ENCODE data around the gene KDM4D.
"Not testable (repeated sequence)": the region's sequence is repeated elsewhere in the genome, so short reads cannot be mapped to it uniquely, and the experiment has no call there.

Gene KDM4D

DNA sequence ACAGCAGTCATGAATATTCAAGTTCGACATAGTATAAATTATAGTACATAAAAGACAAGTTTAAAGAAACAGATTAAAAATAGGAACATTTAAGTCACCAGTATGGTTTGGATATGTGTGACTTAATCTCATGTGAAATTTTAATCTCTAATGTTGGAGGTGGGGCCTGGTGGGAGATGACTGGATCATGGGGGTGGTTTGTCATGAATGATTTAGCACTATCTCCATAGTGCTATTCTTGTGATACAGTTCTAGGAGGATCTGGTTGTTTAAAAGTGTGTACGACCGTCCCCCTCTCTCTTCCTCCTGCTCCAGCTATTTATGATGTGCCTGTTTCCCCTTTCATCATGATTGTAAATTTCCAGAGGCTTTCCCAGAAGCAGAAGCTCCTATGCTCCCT, 54.8 kb downstream of the KDM4D start:
- Histone ChIP-seq H3K36me3 (ENCODE audit: insufficient read depth, low read length) (no peaks in the 10 kb centered on the region), H3K9me3 (ENCODE audit: control insufficient read depth, insufficient read depth, low read length) (no peaks in the 10 kb centered on the region), H3K9ac (ENCODE audit: low read depth, low read length) (no peak overlapping the region), H3K4me1 (ENCODE audit: insufficient read depth, low read length) (no peaks in the 10 kb centered on the region)

DNA sequence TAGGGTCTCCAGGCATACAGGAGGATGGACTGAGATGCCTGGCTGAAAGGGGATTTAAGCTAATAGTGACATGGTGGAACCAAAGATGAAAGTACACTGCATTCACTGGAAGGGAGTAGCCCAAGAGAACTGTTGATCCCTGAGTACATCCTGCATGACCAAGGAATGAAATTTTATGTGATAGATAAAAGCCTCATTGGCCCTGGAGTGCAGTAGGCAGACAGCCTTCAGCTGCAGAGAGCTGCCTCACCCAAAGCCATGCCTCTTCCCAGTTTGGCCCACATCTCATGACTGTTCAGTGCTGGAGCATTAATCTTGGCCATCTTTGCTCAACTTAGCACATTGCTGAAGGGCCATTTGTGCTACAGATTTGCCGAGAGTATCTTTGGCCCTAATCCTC, 59.5 kb downstream of the KDM4D start:
- H3K4me1 ChIP-seq (ENCODE audit: insufficient read depth, low read length): no peaks in the 10 kb centered on the region
- no peaks in the 10 kb centered on the region for H3K9me3 ChIP-seq (ENCODE audit: control insufficient read depth, insufficient read depth, low read length)
- no peaks in the 10 kb centered on the region for H3K36me3 ChIP-seq (ENCODE audit: insufficient read depth, low read length)
- no peak overlapping the region for H3K9ac ChIP-seq (ENCODE audit: low read depth, low read length)

DNA sequence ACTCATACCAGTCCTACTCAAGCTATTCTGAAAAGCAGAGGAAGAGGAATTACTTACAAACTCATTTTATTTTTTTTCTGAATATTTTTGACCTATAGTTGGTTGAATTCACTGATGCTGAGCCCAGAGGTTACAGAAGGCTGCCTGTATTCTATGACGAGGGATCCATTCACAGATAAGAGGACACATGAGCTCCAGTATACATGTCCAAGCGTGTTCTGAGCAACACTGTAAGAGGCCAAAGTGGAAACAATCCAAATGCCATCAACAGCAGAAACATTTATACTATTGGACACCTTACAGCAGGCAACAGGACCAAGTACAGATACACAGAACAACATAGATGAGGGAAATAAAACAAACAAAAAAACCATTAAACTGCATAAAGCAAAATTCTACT, 61.8 kb downstream of the KDM4D start:
- no peaks in the 10 kb centered on the region for H3K36me3 ChIP-seq (ENCODE audit: insufficient read depth, low read length)
- H3K9me3 ChIP-seq (ENCODE audit: control insufficient read depth, insufficient read depth, low read length): no peaks in the 10 kb centered on the region
- H3K9ac ChIP-seq (ENCODE audit: low read depth, low read length): no peak overlapping the region
- H3K4me1 ChIP-seq (ENCODE audit: insufficient read depth, low read length): no peaks in the 10 kb centered on the region

DNA sequence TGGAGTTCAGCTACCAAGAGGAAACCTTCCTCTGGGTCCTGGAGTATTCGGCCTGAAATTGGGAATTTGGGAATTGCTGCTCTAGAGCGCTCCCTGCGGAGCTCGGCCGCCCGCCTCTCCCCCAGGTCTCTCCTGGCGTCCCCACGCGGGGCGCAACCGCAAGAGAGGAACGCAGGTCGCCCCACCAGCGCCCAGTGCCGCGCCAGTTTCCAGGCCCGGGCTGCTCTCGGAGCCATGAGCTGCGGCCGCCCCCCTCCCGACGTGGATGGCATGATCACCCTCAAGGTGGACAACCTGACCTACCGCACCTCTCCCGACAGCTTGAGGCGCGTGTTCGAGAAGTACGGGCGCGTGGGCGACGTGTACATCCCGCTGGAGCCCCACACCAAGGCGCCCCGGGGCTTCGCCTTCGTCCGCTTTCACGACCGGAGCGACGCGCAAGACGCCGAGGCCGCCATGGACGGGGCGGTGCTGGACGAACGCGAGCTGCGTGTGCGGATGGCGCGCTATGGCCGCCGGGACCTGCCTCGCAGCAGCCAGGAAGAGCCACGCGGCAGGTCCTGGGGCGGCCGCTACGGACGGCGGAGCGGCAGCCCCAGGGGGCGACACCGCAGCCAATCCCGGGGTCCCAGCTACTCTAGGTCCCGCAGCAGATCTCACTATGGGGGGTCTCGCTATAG, 64.0 kb downstream of the KDM4D start:
- not testable (repeated sequence) for H3K9me3 ChIP-seq (ENCODE audit: control insufficient read depth, insufficient read depth, low read length); H3K4me1 ChIP-seq (ENCODE audit: insufficient read depth, low read length); H3K36me3 ChIP-seq (ENCODE audit: insufficient read depth, low read length); H3K9ac ChIP-seq (ENCODE audit: low read depth, low read length)

DNA sequence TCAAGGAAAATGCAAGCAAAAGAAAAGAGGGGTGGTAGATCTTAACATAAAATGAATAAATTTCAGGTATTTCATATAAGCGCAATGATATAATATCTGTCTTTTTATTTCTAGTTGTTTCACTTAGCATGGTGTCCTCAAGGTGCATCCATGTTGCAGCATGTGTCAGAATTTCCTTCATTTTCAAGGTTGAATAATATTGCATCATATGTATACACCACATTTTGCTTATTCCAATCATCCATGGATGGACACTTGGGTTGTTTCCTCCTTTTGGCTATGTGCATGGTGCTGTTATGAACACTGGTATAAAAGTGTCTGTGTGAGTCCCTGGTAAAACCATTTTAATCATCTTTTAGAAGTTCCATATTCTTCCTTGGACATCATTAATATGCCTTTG, 68.7 kb downstream of the KDM4D start:
- no peaks in the 10 kb centered on the region for H3K36me3 ChIP-seq (ENCODE audit: insufficient read depth, low read length)
- no peak overlapping the region for H3K9ac ChIP-seq (ENCODE audit: low read depth, low read length)
- H3K4me1 ChIP-seq (ENCODE audit: insufficient read depth, low read length): no peaks in the 10 kb centered on the region
- no peaks in the 10 kb centered on the region for H3K9me3 ChIP-seq (ENCODE audit: control insufficient read depth, insufficient read depth, low read length)

DNA sequence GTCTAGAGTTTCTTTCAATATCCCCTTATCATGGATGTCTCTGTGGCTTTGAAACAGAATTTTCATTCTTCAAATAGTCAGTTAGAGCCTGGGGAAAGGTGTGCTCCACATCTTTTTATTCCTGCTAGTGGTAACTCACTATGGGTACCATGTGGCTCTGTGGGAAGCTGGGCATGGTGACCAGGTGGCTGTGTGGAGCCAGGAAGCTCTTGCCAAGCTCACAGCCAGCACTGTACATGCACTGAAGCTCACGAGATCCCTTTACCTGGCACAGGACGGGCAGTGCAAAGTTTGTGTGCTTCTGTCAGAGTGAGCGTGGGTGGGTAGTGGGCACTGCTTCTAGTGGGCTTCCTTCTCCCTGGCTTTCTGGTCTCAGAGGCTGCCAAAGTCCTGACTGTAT, 69.4 kb downstream of the KDM4D start:
- H3K36me3 ChIP-seq (ENCODE audit: insufficient read depth, low read length): no peaks in the 10 kb centered on the region
- H3K9me3 ChIP-seq (ENCODE audit: control insufficient read depth, insufficient read depth, low read length): no peaks in the 10 kb centered on the region
- no peak overlapping the region for H3K9ac ChIP-seq (ENCODE audit: low read depth, low read length)
- no peaks in the 10 kb centered on the region for H3K4me1 ChIP-seq (ENCODE audit: insufficient read depth, low read length)

DNA sequence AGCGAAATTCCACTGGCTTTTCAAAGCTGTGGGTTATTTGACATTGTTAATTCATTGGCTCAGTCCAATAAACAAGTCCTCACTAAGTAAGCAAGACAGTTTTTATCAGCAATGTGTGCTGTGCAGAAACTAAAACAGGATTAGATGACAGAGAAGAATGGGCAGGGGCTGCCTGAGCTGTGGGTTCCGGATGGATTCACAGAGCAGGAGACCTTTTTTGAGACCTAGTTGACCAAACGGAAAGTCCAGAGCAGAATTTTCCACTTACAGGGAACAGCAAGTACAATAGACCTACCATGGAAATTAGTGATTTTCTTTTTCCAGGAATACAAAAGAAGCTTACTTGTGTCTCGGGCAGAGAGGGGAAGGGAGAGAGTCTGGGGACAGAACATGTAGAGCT, 70.5 kb downstream of the KDM4D start:
- Histone ChIP-seq H3K4me1 (ENCODE audit: insufficient read depth, low read length) (no peaks in the 10 kb centered on the region), H3K9ac (ENCODE audit: low read depth, low read length) (no peak overlapping the region), H3K9me3 (ENCODE audit: control insufficient read depth, insufficient read depth, low read length) (no peaks in the 10 kb centered on the region), H3K36me3 (ENCODE audit: insufficient read depth, low read length) (no peaks in the 10 kb centered on the region)

DNA sequence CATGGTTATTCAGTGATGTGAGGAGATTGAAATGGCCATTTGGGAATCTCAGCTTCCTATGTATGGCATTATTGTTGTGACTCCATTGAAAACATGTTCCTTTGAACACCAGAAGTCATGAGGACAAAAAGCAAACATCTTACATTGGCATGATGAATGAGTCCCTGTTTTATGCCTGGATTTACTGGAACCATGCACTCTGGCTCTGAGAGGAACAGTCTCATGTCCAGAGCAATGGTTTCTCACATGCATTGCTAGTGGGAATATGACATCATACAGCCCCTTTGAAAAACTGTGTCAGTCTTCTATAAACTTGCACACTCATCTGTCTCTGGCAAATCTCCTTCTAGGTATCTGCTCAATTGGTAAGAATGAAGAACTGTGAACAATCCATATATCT, 72.3 kb downstream of the KDM4D start:
- Histone ChIP-seq H3K36me3 (ENCODE audit: insufficient read depth, low read length) (no peaks in the 10 kb centered on the region), H3K4me1 (ENCODE audit: insufficient read depth, low read length) (no peaks in the 10 kb centered on the region), H3K9ac (ENCODE audit: low read depth, low read length) (no peak overlapping the region), H3K9me3 (ENCODE audit: control insufficient read depth, insufficient read depth, low read length) (no peaks in the 10 kb centered on the region)
